HG03280 (cell line): ENCODE results near the gene KRTCAP2.

Experiments used
- ATAC-seq: cut with Tn5 transposase; IDR thresholded peaks from one replicate; pipeline ENCODE4 v1.9.1; 2021; ENCODE audit warnings: mild to moderate bottlenecking, moderate library complexity; ENCODE audit not compliant: unreplicated experiment

KRTCAP2 gene

DNA sequence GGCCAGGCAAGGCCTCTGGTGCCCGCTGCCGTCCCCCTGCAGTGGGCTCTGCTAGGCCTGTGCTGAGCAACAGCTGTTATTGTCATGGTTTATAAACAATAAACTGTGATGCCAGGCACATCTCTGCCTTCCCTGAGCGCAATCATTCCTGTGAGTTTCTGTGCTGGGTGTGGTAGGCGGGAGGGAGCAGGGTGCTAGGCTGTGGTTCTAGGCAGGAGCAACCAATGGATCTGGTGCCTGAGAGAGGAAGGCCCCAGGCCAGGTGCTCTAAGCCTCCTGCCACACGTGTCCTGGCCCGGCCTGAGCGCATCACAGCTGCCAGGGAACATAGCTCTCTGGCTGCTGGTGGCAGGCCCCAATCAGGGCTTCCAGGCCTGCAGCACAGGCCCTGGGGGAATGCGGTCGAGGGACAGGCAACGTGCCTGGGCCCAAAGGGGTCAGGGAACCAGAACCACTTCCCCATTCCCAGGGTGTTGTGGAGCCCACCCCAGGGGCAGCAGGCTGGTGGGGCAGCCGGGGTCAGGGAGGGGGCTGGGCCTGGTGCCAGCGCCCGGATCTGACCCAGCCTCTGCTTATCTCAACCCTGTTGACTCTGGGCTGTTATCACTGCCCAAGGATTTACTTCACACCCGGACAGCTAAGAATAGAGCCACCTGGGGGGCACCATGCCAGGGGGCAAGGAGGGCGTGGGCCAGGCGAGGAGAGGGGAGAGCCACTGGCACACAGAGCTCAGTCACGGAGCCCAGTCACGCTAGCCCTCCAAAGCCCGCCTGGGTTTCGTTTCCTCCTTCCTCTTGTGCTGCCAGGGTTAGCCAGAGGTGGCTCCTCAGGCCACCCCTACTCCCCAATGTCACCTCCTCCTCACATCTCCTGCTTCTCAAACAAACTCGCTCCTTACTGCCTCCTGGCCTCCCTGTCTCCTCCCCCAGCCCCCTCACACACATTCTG lies 12.0 kb upstream of the KRTCAP2 start:
- ATAC-seq = peak; percentile 66

GRCh38 chr1:155184351-155184811 lies 11.3 kb upstream of the KRTCAP2 start:
- no peak for ATAC-seq

DNA sequence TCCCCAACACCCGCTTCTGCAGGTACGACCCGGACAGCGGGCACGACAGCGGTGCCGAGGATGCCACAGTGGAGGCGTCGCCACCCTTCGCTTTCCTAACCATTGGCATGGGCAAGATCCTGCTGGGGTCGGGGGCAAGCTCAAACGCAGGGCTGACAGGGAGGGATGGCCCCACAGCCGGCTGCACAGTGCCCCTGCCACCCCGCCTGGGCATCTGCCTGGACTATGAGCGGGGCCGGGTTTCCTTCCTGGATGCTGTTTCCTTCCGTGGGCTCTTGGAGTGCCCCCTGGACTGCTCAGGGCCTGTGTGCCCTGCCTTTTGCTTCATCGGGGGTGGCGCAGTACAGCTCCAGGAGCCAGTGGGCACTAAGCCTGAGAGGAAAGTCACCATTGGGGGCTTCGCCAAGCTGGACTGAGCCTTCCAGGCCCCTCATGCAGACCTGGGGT lies 10.7 kb upstream of the KRTCAP2 start:
- ATAC-seq = no peak

DNA sequence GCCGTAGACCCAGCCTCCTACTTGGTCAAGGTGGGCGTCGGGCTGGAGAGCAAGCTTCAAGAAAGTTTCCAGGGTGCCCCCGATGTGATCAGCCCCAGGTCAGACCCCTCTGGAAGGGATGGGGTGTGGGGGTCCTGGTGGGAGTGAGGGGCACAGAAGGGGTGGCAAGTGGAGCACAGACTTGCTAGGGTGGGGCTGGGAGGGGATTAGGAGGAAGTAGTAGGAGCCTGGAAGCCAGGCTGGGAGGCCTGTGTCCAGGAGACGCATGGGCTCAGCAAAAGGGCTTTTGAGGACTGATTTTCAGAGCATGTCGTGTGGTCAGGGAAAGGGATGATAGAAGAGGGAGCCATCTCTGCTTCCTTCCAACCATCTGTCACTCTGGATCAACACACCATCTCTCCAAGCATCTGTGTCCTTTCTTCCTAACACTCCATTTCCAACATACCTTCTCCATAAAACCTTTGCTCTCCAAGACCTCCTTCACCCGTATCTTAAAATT lies 9.0 kb upstream of the KRTCAP2 start:
- no peak for ATAC-seq

- ATAC-seq = no peak
These were observed 8.4 kb upstream of the KRTCAP2 start for GRCh38 chr1:155181371-155182051.

DNA sequence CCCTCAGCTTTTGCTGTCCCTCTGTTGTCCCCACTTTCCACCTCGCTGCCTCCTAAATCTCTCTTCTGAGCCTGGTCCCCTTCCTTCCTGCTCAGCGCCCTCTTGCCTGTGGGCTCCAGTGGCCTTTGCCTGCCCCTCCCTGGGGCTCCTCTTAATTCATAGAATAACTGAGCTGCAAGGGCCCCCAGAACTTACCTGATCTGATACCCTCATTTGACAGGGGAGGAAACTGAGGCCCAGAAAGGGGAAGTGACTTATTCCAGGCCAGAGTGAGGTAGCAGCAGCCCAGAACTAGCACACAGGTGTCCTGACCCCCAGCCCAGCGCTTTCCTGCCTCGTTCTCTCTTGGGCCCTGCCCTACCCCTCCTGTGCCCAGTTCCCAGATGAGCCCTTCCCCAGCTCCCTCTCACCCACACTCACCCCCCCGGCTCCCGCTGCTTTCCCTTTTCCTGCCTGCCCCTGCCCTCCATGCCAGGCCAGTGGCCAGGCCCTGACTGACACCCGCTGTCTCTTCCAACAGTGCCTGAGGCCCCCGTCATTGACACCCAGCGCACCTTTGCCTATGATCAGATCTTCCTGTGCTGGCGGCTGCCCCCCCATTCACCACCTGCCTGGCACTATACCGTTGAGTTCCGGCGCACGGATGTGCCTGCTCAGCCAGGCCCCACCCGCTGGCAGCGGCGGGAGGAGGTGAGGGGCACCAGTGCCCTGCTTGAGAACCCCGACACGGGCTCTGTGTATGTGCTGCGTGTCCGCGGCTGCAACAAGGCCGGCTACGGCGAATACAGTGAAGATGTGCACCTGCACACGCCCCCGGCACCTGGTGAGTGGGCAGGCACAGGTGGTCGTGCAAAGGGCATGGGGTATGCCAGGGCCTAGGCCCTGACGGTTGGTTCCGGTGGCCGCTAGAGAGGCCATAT lies 6.3 kb upstream of the KRTCAP2 start:
- ATAC-seq = no peak

- no peak for ATAC-seq
These were observed 5.5 kb upstream of the KRTCAP2 start for GRCh38 chr1:155178441-155179111.

DNA sequence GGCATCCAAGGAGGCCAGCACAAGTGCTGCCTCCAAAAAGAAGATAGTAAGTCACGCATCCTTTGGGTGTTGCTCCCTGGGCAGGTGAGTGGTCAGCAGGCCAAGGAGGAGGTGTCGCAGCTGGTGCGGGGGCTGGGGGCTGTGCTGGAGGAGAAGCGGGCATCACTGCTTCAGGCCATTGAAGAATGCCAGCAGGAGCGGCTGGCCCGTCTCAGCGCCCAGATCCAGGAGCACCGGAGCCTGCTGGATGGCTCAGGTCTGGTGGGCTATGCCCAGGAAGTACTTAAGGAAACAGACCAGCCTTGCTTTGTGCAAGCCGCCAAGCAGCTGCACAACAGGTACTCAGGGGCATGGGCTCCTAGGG lies 4.8 kb upstream of the KRTCAP2 start:
- no peak for ATAC-seq

- no peak for ATAC-seq
These were observed 4.3 kb upstream of the KRTCAP2 start for GRCh38 chr1:155177192-155177917.

DNA sequence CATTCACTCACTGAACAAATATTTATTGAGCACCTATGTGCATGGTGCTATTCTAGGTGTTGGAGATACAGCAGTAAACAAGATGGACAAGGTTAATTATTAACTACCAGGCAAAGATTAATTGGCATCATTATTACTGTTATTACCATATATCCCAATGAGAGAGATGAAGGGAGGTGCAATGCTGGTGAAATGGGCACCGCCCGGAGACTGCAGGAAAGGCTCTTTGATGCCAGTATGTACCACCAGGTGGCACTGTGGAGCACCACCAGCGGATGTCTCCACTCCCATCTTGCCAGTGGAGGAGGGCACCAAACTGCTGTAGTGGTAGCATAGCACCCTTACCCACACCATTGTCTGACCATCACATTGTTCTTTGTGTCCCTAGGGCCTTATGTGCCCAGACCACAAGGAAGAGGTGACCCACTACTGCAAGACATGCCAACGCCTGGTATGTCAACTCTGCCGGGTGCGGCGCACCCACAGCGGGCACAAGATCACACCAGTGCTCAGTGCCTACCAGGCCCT lies 3.5 kb upstream of the KRTCAP2 start:
- no peak for ATAC-seq

DNA sequence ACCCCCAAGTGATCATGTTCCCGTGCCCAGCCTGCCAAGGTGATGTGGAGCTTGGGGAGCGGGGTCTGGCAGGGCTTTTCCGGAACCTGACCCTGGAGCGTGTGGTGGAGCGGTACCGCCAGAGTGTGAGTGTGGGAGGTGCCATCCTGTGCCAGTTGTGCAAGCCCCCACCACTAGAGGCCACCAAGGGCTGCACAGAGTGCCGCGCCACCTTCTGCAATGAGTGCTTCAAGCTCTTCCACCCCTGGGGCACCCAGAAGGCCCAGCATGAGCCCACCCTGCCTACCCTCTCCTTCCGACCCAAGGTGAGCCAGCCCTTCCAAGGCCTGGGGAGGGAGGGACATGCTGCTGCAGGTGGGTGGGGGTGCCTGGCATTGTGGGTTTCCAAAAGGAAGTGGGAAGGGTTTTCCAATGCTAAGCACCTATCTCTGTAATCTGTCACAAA lies 2.8 kb upstream of the KRTCAP2 start:
- no peak for ATAC-seq

GRCh38 chr1:155175281-155175926 lies 2.3 kb upstream of the KRTCAP2 start:
- no peak for ATAC-seq

- no peak for ATAC-seq
These were observed 1.5 kb upstream of the KRTCAP2 start for GRCh38 chr1:155174324-155175280.

DNA sequence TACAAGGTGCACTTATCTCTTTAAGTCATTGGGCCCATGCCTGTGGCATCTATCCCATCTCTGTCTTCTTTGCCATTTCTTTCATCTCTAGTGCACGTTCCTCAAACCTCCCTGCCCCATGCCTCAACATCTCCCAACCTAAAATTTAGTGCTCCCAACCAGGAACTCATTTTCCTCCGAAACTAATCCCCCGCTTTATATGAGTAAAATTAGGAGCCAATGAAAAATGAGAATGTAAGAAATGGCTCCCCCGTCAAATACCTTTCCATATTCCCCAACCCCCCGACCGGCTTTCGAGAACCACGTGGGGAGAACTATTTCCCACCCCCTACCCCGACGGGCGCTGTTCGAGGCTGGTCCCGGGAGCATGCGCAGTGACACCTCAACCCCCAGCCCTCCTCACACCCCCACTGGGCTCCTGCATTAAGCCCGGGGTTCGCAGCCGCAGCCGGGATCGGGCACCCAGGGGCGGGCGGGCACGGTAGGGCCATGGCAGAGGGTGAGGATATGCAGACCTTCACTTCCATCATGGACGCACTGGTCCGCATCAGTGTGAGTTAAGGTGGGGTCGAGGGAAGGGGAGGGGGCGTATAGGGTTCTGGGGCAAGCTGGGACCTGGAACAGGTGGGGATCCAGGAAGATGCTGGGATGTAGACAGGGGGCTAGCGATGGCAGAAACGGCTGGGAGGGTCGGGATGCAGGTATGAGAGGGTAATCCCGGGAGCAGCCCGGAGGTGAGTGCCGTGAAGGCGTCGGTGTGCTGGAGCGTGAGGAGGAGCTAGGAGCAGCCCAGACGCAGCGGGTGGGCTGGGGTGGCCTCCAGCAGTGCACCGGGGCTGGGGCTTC lies 597 bp upstream of the KRTCAP2 start, which contains the start of gene TRIM46:
Gene TRIM46, plus strand, starts transcription at position 372 of the 846 bp plus-strand sequence. Its CDS starts 118 bp downstream, at position 490.
- no peak for ATAC-seq

DNA sequence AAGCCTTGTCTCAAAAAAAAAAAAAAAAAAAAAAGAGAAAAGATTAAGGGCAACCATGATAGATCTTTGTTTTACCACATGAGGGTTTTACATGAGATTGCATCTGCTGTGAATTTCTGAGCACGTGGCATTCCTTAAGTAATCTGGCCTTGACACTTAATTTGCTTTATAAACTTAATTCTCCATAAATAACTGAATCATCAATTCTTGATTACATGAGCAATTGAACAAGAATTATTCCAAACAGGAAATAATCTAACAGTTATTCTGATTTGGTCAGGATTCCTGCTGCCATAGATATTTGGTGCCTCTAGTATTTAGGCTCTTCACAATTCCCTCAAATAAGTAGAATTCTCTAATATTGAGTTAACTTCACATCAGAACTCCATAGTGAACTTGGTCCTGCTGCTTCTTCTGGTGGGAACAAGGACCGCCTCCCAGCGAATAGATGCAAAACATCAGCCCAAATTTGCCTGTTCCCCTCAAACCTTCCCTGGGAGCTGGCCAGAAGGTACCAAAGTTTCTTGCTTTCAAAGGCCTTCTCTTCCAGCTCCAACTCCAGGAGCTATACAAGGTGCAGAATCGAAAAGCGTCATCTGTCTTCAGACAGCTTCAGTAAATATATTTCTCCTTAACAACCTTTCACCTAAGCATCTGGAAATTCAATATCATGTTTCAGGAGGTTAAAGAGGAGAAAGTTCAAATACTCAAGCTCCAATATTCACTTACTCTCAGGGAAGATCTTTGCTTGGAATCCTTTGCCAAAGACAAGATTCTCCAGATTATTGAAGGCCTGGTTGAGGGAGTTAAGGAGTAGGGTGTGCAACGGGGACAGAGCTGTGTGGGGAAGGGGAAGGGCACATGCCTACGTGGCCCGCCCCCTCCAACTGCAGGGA lies 1.0 kb downstream of the KRTCAP2 start:
- peak; percentile 17 for ATAC-seq

GRCh38 chr1:155170806-155171205 lies 2.3 kb downstream of the KRTCAP2 start:
- no peak for ATAC-seq
